T-helper 2 cell treated with Interferon-gamma antibody and Interleukin-4, amounts not matched to agents 5 μg/mL and 100 μg/mL, for 36 hours (primary cell): ENCODE data around the gene SIM1.

ENCODE experiments used
- DNase-seq: peaks from one replicate; pipeline ENCODE4 v3.0.0; 2021; ENCODE audit warnings: low spot score
- H3K27ac Mint-ChIP-seq: one replicate; pipeline ENCODE4 v1.8.0; 2021; ENCODE audit warnings: mild to moderate bottlenecking, mixed read lengths
- H3K27me3 Mint-ChIP-seq: one replicate; pipeline ENCODE4 v1.8.0; 2021; ENCODE audit warnings: low read depth, mixed read lengths
- H3K36me3 Mint-ChIP-seq: one replicate; pipeline ENCODE4 v1.8.0; 2021; ENCODE audit warnings: low read depth, mixed read lengths
- H3K4me1 Mint-ChIP-seq: one replicate; pipeline ENCODE4 v1.8.0; 2021; ENCODE audit warnings: low read depth, mixed read lengths
- H3K4me3 Mint-ChIP-seq: one replicate; pipeline ENCODE4 v1.8.0; 2022; ENCODE audit warnings: mild to moderate bottlenecking, moderate library complexity, mixed read lengths
- H3K9me3 Mint-ChIP-seq: one replicate; pipeline ENCODE4 v1.8.0; 2021; ENCODE audit warnings: mixed read lengths

The SIM1 gene

DNA sequence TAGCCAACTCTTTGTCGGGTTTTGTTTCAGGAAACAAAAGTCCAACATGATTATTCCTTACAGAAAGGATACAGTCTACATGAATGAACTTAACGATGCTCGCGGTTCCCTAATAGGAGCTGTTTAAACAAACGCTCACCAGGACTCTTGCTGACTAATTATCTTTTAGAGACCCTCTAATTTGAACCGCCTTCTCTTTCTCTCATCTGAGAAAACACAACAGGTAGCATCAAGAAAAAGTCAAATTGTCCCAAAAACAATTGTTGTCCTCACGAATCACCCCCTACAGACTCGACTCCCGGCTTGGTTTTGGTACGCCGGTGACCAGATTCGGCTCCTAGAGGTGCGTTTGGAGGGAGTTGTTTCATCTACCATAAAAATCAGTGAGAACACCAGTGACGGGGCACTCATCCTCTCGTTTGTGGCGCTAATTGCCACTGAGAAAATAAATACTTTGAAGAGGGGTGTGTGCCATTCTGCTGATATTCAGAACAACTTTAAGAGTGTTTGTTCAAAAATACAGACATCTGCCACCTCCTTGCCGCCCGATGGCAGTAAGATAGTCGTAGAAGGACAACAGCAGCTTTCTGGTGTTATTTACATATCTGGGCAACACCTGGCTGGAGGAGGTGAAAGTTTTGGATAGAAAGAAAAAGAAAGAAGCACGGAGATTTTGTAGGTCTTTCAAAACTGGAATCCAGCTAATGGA is 1.1 kb upstream of the SIM1 start:
- Mint-ChIP-seq H3K27me3 (peaks cover 90% of the 10 kb centered on the region), H3K36me3 (peaks cover 7% of the 10 kb centered on the region), H3K4me1 (peaks cover 20% of the 10 kb centered on the region), H3K4me3 (no peak overlapping the region), H3K9me3 (peaks cover 25% of the 10 kb centered on the region), H3K27ac (peak overlapping the region; percentile 52)
- no peak for DNase-seq

DNA sequence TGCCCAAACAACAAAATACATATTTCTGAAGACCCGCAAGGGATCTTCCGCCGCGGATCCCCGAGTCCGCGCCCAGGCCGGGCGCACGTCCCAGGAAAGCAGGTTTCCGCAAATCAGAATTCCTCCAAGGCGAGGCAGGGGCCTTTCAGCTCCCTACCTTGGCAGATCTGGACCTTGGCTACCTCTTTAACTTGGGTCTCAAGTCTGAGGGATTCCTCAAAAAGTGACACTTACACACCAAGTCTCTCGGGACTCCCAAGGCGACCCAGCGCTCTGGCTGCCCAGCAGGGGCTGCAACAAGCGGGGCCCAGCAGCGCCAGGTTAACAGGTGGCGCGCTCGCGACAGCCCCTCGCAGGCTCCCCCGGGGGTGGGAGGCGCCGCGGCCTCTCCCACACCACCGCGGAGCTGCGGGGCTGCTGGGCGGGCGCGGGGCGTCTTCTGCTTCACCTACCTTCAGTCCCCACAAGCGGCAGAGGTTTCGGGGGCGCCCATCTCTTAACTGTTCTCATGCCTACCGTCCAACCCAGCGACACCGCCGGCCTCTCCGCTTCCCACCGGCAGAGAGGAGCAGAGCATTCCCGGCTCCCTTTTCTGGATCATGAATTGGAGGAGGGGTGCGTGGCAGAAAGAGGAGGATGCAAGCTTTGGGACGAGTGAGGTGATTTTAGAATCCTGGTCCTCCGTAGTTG is 414 bp downstream of the SIM1 start:
- Mint-ChIP-seq H3K27me3 (peaks cover 90% of the 10 kb centered on the region), H3K27ac (no peak overlapping the region), H3K9me3 (peaks cover 25% of the 10 kb centered on the region), H3K4me3 (no peak overlapping the region), H3K4me1 (peaks cover 20% of the 10 kb centered on the region), H3K36me3 (peaks cover 7% of the 10 kb centered on the region)
- no peak for DNase-seq

DNA sequence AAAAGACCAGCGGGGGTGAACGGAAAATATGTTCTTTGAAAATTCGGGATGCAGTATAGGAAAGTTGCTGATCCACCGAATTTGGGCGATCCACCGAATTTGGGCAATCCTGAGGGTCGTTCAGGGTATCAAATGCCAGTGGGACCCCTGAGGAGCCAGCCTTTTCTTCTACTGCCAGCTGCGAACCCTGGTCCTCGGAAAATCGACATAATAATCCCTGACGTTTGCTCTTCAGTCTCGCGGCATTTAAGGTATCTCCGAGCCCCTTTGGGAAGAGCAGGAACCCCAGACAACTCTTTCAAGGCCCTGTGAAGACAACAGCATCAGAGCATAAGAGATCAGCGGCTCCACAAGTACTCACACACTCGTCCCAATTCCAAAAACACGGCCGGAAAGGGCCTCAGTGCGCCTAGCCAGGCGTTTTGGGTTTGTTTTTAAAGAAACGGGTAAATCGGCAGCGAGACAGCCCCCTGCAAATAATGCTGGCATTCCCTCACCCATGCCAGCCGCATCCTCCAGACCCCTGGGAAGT is 1.0 kb downstream of the SIM1 start:
- H3K27me3 Mint-ChIP-seq, result peaks cover 91% of the 10 kb centered on the region
- DNase-seq, result no peak
- H3K4me1 Mint-ChIP-seq, result peaks cover 20% of the 10 kb centered on the region
- no peak overlapping the region for H3K4me3 Mint-ChIP-seq
- peak overlapping the region; percentile 68 for H3K27ac Mint-ChIP-seq
- peaks cover 7% of the 10 kb centered on the region for H3K36me3 Mint-ChIP-seq
- H3K9me3 Mint-ChIP-seq, result peaks cover 31% of the 10 kb centered on the region

GRCh38 chr6:100462706-100463629 is 1.8 kb downstream of the SIM1 start:
- Mint-ChIP-seq H3K27ac (peak overlapping the region; percentile 68), H3K9me3 (peaks cover 29% of the 10 kb centered on the region), H3K27me3 (peaks cover 91% of the 10 kb centered on the region), H3K4me3 (no peak overlapping the region), H3K36me3 (peaks cover 7% of the 10 kb centered on the region), H3K4me1 (peaks cover 20% of the 10 kb centered on the region)
- DNase-seq, result no peak

- no peak for DNase-seq
- H3K27ac Mint-ChIP-seq, result peak overlapping the region; percentile 67
- H3K36me3 Mint-ChIP-seq, result peaks cover 8% of the 10 kb centered on the region
- peaks cover 91% of the 10 kb centered on the region for H3K27me3 Mint-ChIP-seq
- H3K9me3 Mint-ChIP-seq, result peaks cover 27% of the 10 kb centered on the region
- H3K4me3 Mint-ChIP-seq, result peak overlapping the region; percentile 44
- H3K4me1 Mint-ChIP-seq, result peaks cover 18% of the 10 kb centered on the region
Observed at GRCh38 chr6:100461917-100462705, 2.6 kb downstream of the SIM1 start.

DNA sequence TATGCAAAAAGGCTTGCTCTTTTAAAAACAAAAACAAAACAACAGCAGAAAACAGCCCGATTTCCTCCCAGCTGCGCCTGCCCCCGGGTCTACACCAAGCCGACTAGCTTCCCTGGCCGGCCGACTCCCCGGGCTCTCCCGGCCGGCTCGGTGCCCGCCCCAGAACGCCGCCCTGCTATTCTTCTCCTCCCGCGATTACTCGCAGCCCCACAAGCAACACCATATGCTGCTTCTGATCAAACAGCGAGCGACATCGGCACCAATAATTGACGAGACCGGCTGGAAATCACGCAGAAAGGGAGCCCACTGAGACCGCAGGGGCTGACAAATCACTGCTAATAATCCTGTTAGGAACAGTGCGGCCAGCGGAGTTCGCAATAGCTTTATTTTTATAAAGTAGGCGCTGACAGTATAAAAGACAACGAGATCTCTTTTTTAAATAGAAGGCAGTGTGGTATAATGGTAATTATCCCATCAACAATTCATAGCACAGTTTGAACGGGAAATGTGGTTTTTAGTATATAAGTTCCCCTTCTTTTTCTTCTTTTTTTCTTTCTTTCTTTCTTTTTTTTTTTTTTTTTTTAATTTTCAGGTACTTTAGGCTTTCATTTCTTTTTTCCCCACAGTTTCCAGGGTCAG is 3.3 kb downstream of the SIM1 start:
- Mint-ChIP-seq H3K4me3 (peak overlapping the region; percentile 54), H3K27me3 (peaks cover 91% of the 10 kb centered on the region), H3K36me3 (peaks cover 8% of the 10 kb centered on the region), H3K27ac (no peak overlapping the region), H3K4me1 (peaks cover 15% of the 10 kb centered on the region), H3K9me3 (peaks cover 20% of the 10 kb centered on the region)
- no peak for DNase-seq

- peaks cover 15% of the 10 kb centered on the region for H3K9me3 Mint-ChIP-seq
- peaks cover 91% of the 10 kb centered on the region for H3K27me3 Mint-ChIP-seq
- H3K4me1 Mint-ChIP-seq, result peaks cover 18% of the 10 kb centered on the region
- H3K4me3 Mint-ChIP-seq, result no peak overlapping the region
- no peak for DNase-seq
- peaks cover 8% of the 10 kb centered on the region for H3K36me3 Mint-ChIP-seq
- H3K27ac Mint-ChIP-seq, result peak overlapping the region; percentile 17
Observed at GRCh38 chr6:100460650-100461204, 4.0 kb downstream of the SIM1 start.

DNA sequence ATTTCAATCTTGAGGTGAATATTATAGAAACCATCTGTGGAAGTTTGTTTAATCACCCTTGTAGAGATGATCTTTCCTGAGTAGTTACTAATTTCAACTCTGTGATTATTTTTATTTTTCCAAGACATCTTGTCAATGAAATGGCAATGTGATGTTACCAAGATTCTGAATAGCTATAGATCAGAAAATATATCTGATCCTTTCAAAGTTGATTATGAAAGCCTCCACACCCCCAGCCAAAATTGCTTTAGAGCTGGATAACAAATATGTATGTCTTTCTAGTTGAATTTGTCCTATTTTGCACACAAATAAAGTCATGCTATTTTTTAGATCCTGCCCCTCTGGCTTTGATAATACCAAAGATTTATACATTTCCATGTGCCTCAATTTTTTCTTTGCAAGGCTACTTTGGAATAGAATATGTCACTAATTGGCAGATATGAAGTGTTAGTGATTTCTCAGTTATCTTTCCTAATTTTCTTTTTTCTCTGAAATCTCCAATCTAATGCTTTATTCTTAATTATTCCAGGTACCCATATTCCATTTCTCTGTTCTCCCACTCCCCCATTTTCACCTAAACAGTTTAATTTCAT is 5.0 kb downstream of the SIM1 start:
- H3K4me3 Mint-ChIP-seq, result no peak overlapping the region
- H3K36me3 Mint-ChIP-seq, result peaks cover 8% of the 10 kb centered on the region
- peaks cover 93% of the 10 kb centered on the region for H3K27me3 Mint-ChIP-seq
- H3K9me3 Mint-ChIP-seq, result peaks cover 19% of the 10 kb centered on the region
- DNase-seq, result no peak
- peaks cover 18% of the 10 kb centered on the region for H3K4me1 Mint-ChIP-seq
- no peak overlapping the region for H3K27ac Mint-ChIP-seq

GRCh38 chr6:100458841-100459591 is 5.7 kb downstream of the SIM1 start:
- Mint-ChIP-seq H3K27ac (no peak overlapping the region), H3K4me1 (peaks cover 18% of the 10 kb centered on the region), H3K9me3 (peaks cover 19% of the 10 kb centered on the region), H3K36me3 (peaks cover 8% of the 10 kb centered on the region), H3K4me3 (no peak overlapping the region), H3K27me3 (peaks cover 95% of the 10 kb centered on the region)
- DNase-seq, result no peak

GRCh38 chr6:100457311-100457990 is 7.3 kb downstream of the SIM1 start:
- Mint-ChIP-seq H3K27me3 (peaks cover 89% of the 10 kb centered on the region), H3K27ac (no peak overlapping the region), H3K4me3 (no peak overlapping the region), H3K9me3 (peaks cover 16% of the 10 kb centered on the region), H3K4me1 (peaks cover 13% of the 10 kb centered on the region), H3K36me3 (peaks cover 6% of the 10 kb centered on the region)
- no peak for DNase-seq

- peaks cover 83% of the 10 kb centered on the region for H3K27me3 Mint-ChIP-seq
- H3K27ac Mint-ChIP-seq, result no peak overlapping the region
- H3K4me1 Mint-ChIP-seq, result peaks cover 7% of the 10 kb centered on the region
- no peak overlapping the region for H3K4me3 Mint-ChIP-seq
- H3K36me3 Mint-ChIP-seq, result peaks cover 2% of the 10 kb centered on the region
- DNase-seq, result no peak
- H3K9me3 Mint-ChIP-seq, result peaks cover 10% of the 10 kb centered on the region
Observed at GRCh38 chr6:100456908-100457235, 7.8 kb downstream of the SIM1 start.
